Liver (tissue), 9 donors: ENCODE measurements around the gene CITED4. TPM values are rescaled to one million over a fixed set of nuclear protein-coding genes. Genes with fewer than 3 reads are reported as not detected.

Experiments
- DNase-seq: peaks from one replicate; pipeline ENCODE4 v3.0.0-alpha.2; 2017; ENCODE audit warnings: low spot score
- H3K27ac ChIP-seq, 2 donors: one replicate each; pipeline ENCODE4 v1.7.0; 2013; ENCODE audit warnings: inconsistent platforms in 2 of 2, low read length in 2 of 2, control low read depth in 1 of 2, low read depth in 1 of 2, mild to moderate bottlenecking in 1 of 2
- H3K27me3 ChIP-seq, 4 donors: one replicate each; pipeline versions ENCODE4 v1.6.1 to v1.7.0; 2013; ENCODE audit warnings: low read length in 3 of 4, inconsistent platforms in 1 of 4, mild to moderate bottlenecking in 1 of 4, moderate library complexity in 1 of 4; ENCODE audit not compliant: control insufficient read depth in 4 of 4, insufficient read depth in 4 of 4
- H3K36me3 ChIP-seq, 4 donors: one replicate each; pipeline versions ENCODE4 v1.6.1 to v1.7.0; 2013; ENCODE audit warnings: low read length in 3 of 4, mild to moderate bottlenecking in 3 of 4, low read depth in 1 of 4, moderate library complexity in 1 of 4; ENCODE audit not compliant: control insufficient read depth in 4 of 4, insufficient read depth in 3 of 4
- H3K4me1 ChIP-seq, 4 donors: one replicate each; pipeline versions ENCODE4 v1.6.1 to v1.7.0; 2013; ENCODE audit warnings: low read length in 3 of 4, mild to moderate bottlenecking in 3 of 4, moderate library complexity in 1 of 4; ENCODE audit not compliant: control insufficient read depth in 4 of 4, insufficient read depth in 4 of 4
- H3K4me3 ChIP-seq, 3 donors: one replicate each; pipeline versions ENCODE4 v1.6.1 to v1.7.0; 2013; ENCODE audit warnings: low read length in 3 of 3, control low read depth in 1 of 3, low read depth in 1 of 3, mild to moderate bottlenecking in 1 of 3
- H3K9ac ChIP-seq, 2 donors: one replicate each; pipeline ENCODE4 v1.7.0; 2013; ENCODE audit warnings: low read length in 2 of 2, mild to moderate bottlenecking in 2 of 2, moderate library complexity in 2 of 2, control low read depth in 1 of 2, low read depth in 1 of 2
- H3K9me3 ChIP-seq, 4 donors: one replicate each; pipeline versions ENCODE4 v1.6.1 to v1.7.0; 2013; ENCODE audit warnings: low read length in 3 of 4; ENCODE audit not compliant: control insufficient read depth in 4 of 4
- ATF3 ChIP-seq: IDR thresholded peaks from 2 replicates; pipeline ENCODE4 v1.6.1; 2016; ENCODE audit warnings: antibody characterized with exemption
- EGR1 ChIP-seq, 2 donors: IDR thresholded peaks; 2 replicates each; pipeline ENCODE4 v1.6.1; 2016 to 2018; ENCODE audit warnings: antibody characterized with exemption in 2 of 2, low read depth in 2 of 2
- FOXA1 ChIP-seq: IDR thresholded peaks from 2 replicates; pipeline ENCODE4 v1.6.1; 2016; ENCODE audit warnings: antibody characterized with exemption
- FOXA2 ChIP-seq: IDR thresholded peaks from 2 replicates; pipeline ENCODE4 v1.6.1; 2016; ENCODE audit warnings: antibody characterized with exemption
- GABPA ChIP-seq, 2 donors: IDR thresholded peaks in 1 of 2; conservative IDR thresholded peaks in 1 of 2; 2 replicates each; pipeline ENCODE4 v1.6.1; 2016; ENCODE audit warnings: antibody characterized with exemption in 2 of 2, mild to moderate bottlenecking in 1 of 2, moderate library complexity in 1 of 2
- HNF4A ChIP-seq, 2 donors: conservative IDR thresholded peaks; 2 replicates each; pipeline ENCODE4 v1.6.1; 2016; ENCODE audit warnings: antibody characterized with exemption in 2 of 2, mild to moderate bottlenecking in 2 of 2
- HNF4G ChIP-seq: IDR thresholded peaks from 2 replicates; pipeline ENCODE4 v1.6.1; 2016; ENCODE audit warnings: antibody characterized with exemption
- JUND ChIP-seq, 2 donors: IDR thresholded peaks; 2 replicates each; pipeline ENCODE4 v1.6.1; 2016; ENCODE audit warnings: antibody characterized with exemption in 2 of 2
- MAX ChIP-seq: IDR thresholded peaks from 2 replicates; pipeline ENCODE4 v1.6.1; 2016; ENCODE audit warnings: antibody characterized with exemption
- NR2F2 ChIP-seq: IDR thresholded peaks from 2 replicates; pipeline ENCODE4 v1.6.1; 2016; ENCODE audit warnings: antibody characterized with exemption
- RAD21 ChIP-seq, 2 donors: IDR thresholded peaks; 2 replicates each; pipeline ENCODE4 v1.6.1; 2016; ENCODE audit warnings: antibody characterized with exemption in 2 of 2, mild to moderate bottlenecking in 2 of 2
- REST ChIP-seq: IDR thresholded peaks from 2 replicates; pipeline ENCODE4 v1.6.1; 2016; ENCODE audit warnings: antibody characterized with exemption, mild to moderate bottlenecking
- RXRA ChIP-seq, 2 donors: IDR thresholded peaks; 2 replicates each; pipeline ENCODE4 v1.6.1; 2017 to 2018; ENCODE audit warnings: antibody characterized with exemption in 2 of 2, mild to moderate bottlenecking in 1 of 2
- SP1 ChIP-seq: IDR thresholded peaks from 2 replicates; pipeline ENCODE4 v1.6.1; 2018; ENCODE audit warnings: antibody characterized with exemption, mild to moderate bottlenecking
- TAF1 ChIP-seq: conservative IDR thresholded peaks from 2 replicates; pipeline ENCODE4 v1.6.1; 2016; ENCODE audit warnings: antibody characterized with exemption, mild to moderate bottlenecking
- YY1 ChIP-seq: IDR thresholded peaks from 2 replicates; pipeline ENCODE4 v1.6.1; 2016; ENCODE audit warnings: antibody characterized with exemption, mild to moderate bottlenecking
- ZBTB33 ChIP-seq: IDR thresholded peaks from 2 replicates; pipeline ENCODE4 v1.6.1; 2016; ENCODE audit warnings: antibody characterized with exemption
- WGBS: extraction: QIAGEN DNeasy Blood & Tissue Kit; methylation state at CpG from one replicate; pipeline ENCODE4 v1.1.7; 2013; 5-methylcytosine and 5-hydroxymethylcytosine counted together
- polyA plus RNA-seq, 2 donors: library from polyadenylated mRNA; stranded (reverse) in 1 of 2; unstranded in 1 of 2; fragments of 200-250 nt in 1 of 2; fragments of >200 nt in 1 of 2; fragmentation: Nextera tagmentation in 1 of 2; extraction: Ambion mirVana in 1 of 2; gene quantifications; one replicate each; pipeline versions ENCODE4 v1.2.1 to v1.2.3, GENCODE V29; 2013 to 2015
- total RNA-seq, 2 donors: library from RNA; depleted of rRNA; stranded (reverse); fragments of >200 nt; gene quantifications; one replicate each; pipeline ENCODE4 v1.2.3, GENCODE V29; 2014
- TF ChIP-seq, protein P1 (sequence below): fragments of 150-350 bp; IDR thresholded peaks from 2 replicates; pipeline ENCODE4 v1.5.1; 2017; ENCODE audit warnings: improper control_type of control experiment, low read depth, low read length; ENCODE audit not compliant: missing input control
- donor health status: healthy.
- donor health status: healthy.
- donor health status: healthy.
- donor health status: healthy.
- donor health status: healthy.

Gene CITED4
- total and polyA plus RNA-seq, 4 donors: 1.4 to 9.9 (median 5.2) TPM

- 83% methylated on average over 3 of the region's 3 CpGs for WGBS
Measured at GRCh38 chr1:40906781-40907400, 44.7 kb upstream of the CITED4 start.

More at GRCh38 chr1:40906781-40907400, 44.7 kb upstream of the CITED4 start:
- no peak overlapping the region for H3K4me3 ChIP-seq
- H3K36me3 ChIP-seq: no peaks in the 10 kb centered on the region
- no peak overlapping the region for H3K27ac ChIP-seq
- H3K4me1 ChIP-seq: no peaks in the 10 kb centered on the region
- DNase-seq: no peak
- no peaks in the 10 kb centered on the region for H3K9me3 ChIP-seq
- H3K9ac ChIP-seq: no peak overlapping the region
- TF ChIP-seq EGR1 (IDR thresholded peaks at IDR 0.05; ENCODE audit: low read depth in 2 of 2) (no peak), JUND (IDR thresholded peaks at IDR 0.05) (no peak), RAD21 (IDR thresholded peaks at IDR 0.05) (no peak), TAF1 (no peak), HNF4A (conservative IDR thresholded peaks at IDR 0.05) (no peak), HNF4G (no peak), REST (no peak), RXRA (IDR thresholded peaks at IDR 0.05) (no peak), FOXA1 (no peak), SP1 (no peak), YY1 (no peak), MAX (no peak), NR2F2 (no peak), GABPA (IDR thresholded peaks at IDR 0.05 in 1 of 2, conservative IDR thresholded peaks at IDR 0.05 in 1 of 2) (no peak), ZBTB33 (no peak), ATF3 (no peak), FOXA2 (no peak)
- TF ChIP-seq, protein P1, sequence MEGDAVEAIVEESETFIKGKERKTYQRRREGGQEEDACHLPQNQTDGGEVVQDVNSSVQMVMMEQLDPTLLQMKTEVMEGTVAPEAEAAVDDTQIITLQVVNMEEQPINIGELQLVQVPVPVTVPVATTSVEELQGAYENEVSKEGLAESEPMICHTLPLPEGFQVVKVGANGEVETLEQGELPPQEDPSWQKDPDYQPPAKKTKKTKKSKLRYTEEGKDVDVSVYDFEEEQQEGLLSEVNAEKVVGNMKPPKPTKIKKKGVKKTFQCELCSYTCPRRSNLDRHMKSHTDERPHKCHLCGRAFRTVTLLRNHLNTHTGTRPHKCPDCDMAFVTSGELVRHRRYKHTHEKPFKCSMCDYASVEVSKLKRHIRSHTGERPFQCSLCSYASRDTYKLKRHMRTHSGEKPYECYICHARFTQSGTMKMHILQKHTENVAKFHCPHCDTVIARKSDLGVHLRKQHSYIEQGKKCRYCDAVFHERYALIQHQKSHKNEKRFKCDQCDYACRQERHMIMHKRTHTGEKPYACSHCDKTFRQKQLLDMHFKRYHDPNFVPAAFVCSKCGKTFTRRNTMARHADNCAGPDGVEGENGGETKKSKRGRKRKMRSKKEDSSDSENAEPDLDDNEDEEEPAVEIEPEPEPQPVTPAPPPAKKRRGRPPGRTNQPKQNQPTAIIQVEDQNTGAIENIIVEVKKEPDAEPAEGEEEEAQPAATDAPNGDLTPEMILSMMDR: no peak
- H3K27me3 ChIP-seq: no peaks in the 10 kb centered on the region
